Measurements from ENCODE around the gene AIRE.
A peak's percentile ranks its signal among the peaks of the same experiment; 100 is the strongest.
"Not testable (repeated sequence)": the region's sequence is repeated elsewhere in the genome, so short reads cannot be mapped to it uniquely, and the experiment has no call there.

AIRE gene

DNA sequence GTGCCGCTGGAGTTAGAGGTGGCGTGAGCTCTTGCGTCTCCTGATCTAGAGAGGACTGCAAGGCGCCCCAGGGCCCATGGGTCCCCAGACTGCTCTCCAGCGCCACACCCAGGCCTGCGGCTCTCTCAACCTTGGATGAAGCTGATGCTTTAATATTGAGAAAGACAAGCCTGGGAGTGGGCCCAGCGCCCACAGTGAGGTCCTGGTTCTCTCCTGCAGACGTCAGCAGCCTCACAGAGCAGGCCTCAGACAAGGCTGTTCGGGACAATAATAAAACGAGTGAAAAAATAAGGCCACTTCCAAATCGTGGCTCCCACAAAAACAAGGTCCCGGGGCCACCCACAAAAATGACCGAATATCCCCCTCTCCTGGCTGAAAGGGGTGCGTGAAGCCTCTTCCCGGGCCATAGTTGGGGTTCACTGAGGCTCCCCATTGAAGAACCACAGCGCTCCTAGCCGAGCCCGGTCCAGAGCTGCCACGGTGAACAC lies 18.0 kb upstream of the AIRE start:
- DNase-seq (ENCODE audit: low spot score), result peak; percentile 55

- DNase-seq (ENCODE audit: low spot score), result no peak
Observed at GRCh38 chr21:44269090-44269489, 16.6 kb upstream of the AIRE start.

GRCh38 chr21:44271558-44272283 lies 14.0 kb upstream of the AIRE start:
- DNase-seq (ENCODE audit: low spot score), result no peak

GRCh38 chr21:44272284-44272858 lies 13.3 kb upstream of the AIRE start:
- DNase-seq (ENCODE audit: low spot score), result no peak

GRCh38 chr21:44273046-44273445 lies 12.6 kb upstream of the AIRE start:
- no peak for DNase-seq (ENCODE audit: low spot score)

DNA sequence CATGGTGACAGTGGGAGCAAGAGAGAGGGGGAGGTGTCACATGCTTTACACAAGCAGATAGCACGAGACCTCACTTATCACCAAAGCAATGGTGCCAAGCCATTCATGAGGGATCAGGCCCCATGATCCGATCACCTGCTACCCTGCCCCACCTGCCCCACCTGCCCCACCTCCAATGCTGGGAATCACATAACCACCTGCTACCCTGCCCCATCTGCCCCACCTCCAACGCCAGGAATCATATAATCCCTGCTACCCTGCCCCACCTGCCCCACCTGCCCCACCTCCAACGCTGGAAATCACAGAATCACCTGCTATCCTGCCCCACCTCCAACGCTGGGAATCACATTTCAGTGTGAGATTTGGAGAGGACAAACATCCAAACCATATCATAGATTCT lies 10.6 kb upstream of the AIRE start:
- DNase-seq (ENCODE audit: low spot score), result no peak

- DNase-seq (ENCODE audit: low spot score), result no peak
Observed at GRCh38 chr21:44279354-44280260, 6.1 kb upstream of the AIRE start.

- no peak for DNase-seq (ENCODE audit: low spot score)
Observed at GRCh38 chr21:44281801-44282200, 3.9 kb upstream of the AIRE start.

DNA sequence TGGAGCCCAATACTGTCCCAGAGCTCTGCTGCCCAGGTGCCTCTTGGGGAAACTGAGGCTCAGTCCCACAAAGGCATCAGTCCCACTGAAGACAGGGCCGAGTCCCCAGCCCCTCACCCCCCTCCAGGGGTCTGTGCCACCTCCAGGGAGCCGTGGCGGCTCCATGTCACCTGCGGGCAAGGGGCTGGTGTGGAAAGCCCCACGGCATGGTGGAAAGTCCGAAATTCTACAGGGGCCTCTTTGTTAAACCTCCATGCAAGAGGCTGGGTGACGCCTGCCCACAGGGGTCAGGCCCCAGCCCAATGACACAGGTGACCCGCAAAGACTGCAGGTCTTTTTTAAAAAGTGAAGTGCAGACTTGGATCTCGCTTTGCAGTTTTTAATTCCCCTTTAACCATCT lies 3.3 kb upstream of the AIRE start:
- DNase-seq (ENCODE audit: low spot score), result no peak

GRCh38 chr21:44283211-44283785 lies 2.4 kb upstream of the AIRE start:
- DNase-seq (ENCODE audit: low spot score), result not testable (repeated sequence)

DNA sequence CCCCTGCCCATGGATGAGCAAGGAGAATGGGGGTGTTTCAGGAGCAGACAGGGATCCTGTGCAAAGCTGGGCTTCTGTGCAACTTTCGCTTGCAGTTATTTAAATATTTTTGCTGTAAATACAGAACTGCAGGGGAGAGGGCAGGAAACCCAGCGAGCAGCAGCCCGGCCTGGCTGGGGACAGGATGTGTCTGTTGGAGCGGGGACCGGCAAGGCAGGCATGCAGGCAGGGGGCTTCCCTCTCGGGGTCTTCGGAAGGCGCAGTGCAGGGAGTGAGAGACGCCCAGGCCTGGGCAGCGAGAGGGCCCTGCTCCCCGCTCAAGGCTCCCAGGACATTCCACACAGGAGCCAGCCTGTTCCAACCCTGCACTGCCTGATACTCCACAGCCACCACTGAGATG lies 1.7 kb upstream of the AIRE start:
- DNase-seq (ENCODE audit: low spot score), result no peak

DNA sequence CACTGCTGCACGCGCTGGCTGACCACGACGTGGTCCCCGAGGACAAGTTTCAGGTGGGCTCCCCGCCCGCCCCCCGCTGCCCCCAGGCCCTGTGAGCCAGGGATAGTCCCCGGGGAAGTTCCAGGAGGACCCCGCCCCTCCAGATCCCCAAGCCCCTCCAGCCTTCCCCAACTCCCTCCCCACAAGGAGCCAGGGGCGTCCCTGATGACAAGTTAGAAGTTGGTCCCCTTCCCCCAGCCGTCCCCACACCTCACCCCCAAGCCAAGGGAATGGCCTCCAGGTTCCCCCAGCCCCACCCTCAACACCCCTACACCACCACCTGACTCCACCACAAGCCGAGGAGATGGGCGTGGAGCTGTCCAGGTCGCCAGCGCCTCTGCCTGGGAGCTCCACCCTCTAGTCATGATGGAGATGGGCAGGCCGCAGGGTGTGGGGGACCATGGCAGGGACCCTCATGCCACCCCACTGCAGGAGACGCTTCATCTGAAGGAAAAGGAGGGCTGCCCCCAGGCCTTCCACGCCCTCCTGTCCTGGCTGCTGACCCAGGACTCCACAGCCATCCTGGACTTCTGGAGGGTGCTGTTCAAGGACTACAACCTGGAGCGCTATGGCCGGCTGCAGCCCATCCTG lies 525 bp downstream of the AIRE start:
- DNase-seq (ENCODE audit: low spot score), result no peak

GRCh38 chr21:44286716-44287632 lies 1.3 kb downstream of the AIRE start:
- no peak for DNase-seq (ENCODE audit: low spot score)

DNA sequence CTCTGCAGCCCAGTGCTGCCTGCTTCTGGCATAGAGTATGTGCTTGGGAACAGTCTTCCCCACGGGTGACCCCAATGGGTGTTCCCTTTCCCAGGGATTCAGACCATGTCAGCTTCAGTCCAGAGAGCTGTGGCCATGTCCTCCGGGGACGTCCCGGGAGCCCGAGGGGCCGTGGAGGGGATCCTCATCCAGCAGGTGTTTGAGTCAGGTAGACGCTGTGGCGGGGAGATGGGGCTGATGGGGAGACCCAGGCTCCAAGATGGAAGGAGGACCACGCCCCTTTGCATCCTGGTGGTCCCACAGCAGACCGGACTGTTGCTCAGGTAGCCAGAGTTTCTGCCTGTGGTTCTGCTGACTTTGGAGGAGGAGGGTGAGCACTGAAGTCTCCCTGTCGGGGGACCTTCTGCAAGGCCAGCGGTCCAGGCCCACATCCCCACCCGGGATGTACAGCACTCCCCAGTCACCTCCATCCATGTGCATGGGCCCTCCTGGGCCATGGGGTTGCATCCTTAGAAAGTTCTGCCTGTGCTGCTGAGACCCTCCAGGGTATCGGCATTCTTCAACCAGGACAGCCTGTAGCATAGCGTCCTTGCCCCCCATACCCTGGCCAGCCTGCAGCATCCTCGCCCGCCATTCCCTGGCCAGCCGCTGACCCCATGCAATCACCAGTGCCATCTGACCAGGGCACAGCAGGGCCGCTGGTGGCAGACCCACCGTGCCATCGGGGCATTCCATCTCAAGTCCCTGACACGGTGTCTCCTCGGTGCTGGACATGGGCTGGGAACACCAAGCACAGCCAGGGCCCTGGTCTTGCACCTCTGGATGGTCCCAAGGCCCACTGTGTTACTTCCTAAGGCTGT lies 2.8 kb downstream of the AIRE start:
- DNase-seq (ENCODE audit: low spot score), result no peak

DNA sequence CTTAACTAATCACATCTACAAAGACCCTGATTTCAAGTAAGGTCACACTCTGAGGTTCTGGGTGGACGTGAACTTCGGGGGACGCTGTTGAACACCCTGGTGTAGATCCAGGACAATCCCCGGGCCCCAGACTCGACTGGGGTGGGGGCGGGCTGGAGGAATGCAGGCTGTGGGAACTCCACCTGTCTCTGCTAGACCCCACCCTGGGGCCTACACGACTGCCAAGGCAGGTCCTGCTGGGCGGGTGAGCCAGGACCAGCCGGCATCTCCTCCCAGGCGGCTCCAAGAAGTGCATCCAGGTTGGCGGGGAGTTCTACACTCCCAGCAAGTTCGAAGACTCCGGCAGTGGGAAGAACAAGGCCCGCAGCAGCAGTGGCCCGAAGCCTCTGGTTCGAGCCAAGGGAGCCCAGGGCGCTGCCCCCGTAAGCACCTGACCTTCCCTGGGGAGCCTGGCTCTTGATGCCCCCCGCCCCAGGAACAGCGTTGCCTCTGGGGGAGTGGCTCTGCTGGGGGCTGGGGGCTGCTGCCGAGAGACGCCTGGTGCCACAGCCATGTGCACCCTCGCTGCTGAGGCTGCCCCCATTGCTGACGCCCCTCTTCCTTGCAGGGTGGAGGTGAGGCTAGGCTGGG lies 3.8 kb downstream of the AIRE start:
- DNase-seq (ENCODE audit: low spot score), result no peak

- no peak for DNase-seq (ENCODE audit: low spot score)
Observed at GRCh38 chr21:44290327-44291077, 4.8 kb downstream of the AIRE start.

- DNase-seq (ENCODE audit: low spot score), result no peak
Observed at GRCh38 chr21:44291078-44291935, 5.6 kb downstream of the AIRE start.
